Muscle of back (tissue), 11 donors: Measurements from ENCODE around the gene MAP3K15. TPM values are rescaled to one million over a fixed set of nuclear protein-coding genes. Genes with fewer than 3 reads are reported as not detected.
"Not testable (repeated sequence)": the region's sequence is repeated elsewhere in the genome, so short reads cannot be mapped to it uniquely, and the experiment has no call there.

Experiments used
- DNase-seq, 3 donors: peaks; one replicate each; pipeline versions ENCODE4 v3.0.0 to v3.0.0-alpha.2; 2013
- polyA plus RNA-seq, 10 donors: library from polyadenylated mRNA; unstranded; fragments of 120-200 nt; gene quantifications; one replicate each; pipeline ENCODE4 v1.2.1, GENCODE V29; 2013; ENCODE audit not compliant: insufficient read length in 10 of 10

Gene MAP3K15
- polyA plus RNA-seq, 10 donors: 0.29 to 1.2 (median 0.72) TPM

GRCh38 chrX:19535476-19535875 lies 20.2 kb upstream of the MAP3K15 start:
- peak in 1 of 3 donors; percentile 7 for DNase-seq

GRCh38 chrX:19532709-19533108 lies 17.4 kb upstream of the MAP3K15 start:
- DNase-seq: no peak

- no peak for DNase-seq
Measured at GRCh38 chrX:19517965-19518364, 2.7 kb upstream of the MAP3K15 start.

- peak in 1 of 3 donors; percentile 5 for DNase-seq
Measured at GRCh38 chrX:19515615-19516105, 352 bp upstream of the MAP3K15 start.

GRCh38 chrX:19513383-19513782 lies 1.9 kb downstream of the MAP3K15 start:
- DNase-seq: peak in 1 of 3 donors; percentile 16

- no peak for DNase-seq
Measured at GRCh38 chrX:19512961-19513360, 2.3 kb downstream of the MAP3K15 start.

GRCh38 chrX:19512359-19512758 lies 2.9 kb downstream of the MAP3K15 start:
- no peak for DNase-seq

GRCh38 chrX:19511796-19512195 lies 3.5 kb downstream of the MAP3K15 start:
- DNase-seq: not testable (repeated sequence)

GRCh38 chrX:19496711-19497110 lies 18.6 kb downstream of the MAP3K15 start:
- no peak for DNase-seq

GRCh38 chrX:19487520-19488200 lies 27.6 kb downstream of the MAP3K15 start:
- no peak for DNase-seq

- no peak for DNase-seq
Measured at GRCh38 chrX:19479458-19479857, 35.9 kb downstream of the MAP3K15 start.

GRCh38 chrX:19468383-19468782 lies 46.9 kb downstream of the MAP3K15 start:
- DNase-seq: not testable (repeated sequence)

- DNase-seq: no peak
Measured at GRCh38 chrX:19462879-19463278, 52.4 kb downstream of the MAP3K15 start.

- DNase-seq: no peak
Measured at GRCh38 chrX:19462231-19462630, 53.1 kb downstream of the MAP3K15 start.

GRCh38 chrX:19457662-19458061 lies 57.6 kb downstream of the MAP3K15 start:
- no peak for DNase-seq

- DNase-seq: no peak
Measured at GRCh38 chrX:19448077-19448476, 67.2 kb downstream of the MAP3K15 start.

GRCh38 chrX:19446397-19446796 lies 68.9 kb downstream of the MAP3K15 start:
- DNase-seq: no peak

GRCh38 chrX:19445772-19446171 lies 69.5 kb downstream of the MAP3K15 start:
- DNase-seq: not testable (repeated sequence)

GRCh38 chrX:19443869-19444526 lies 71.3 kb downstream of the MAP3K15 start:
- DNase-seq: no peak

GRCh38 chrX:19440713-19441112 lies 74.6 kb downstream of the MAP3K15 start:
- DNase-seq: peak; percentile 5 to 10 (median 7)

- not testable (repeated sequence) for DNase-seq
Measured at GRCh38 chrX:19422661-19423060, 92.6 kb downstream of the MAP3K15 start.

GRCh38 chrX:19410259-19410658 lies 105.0 kb downstream of the MAP3K15 start:
- DNase-seq: no peak

- no peak for DNase-seq
Measured at GRCh38 chrX:19403696-19404095, 111.6 kb downstream of the MAP3K15 start.
